Fibroblast of lung (primary cell): ENCODE measurements around the gene OR9A2. TPM values are rescaled to one million over a fixed set of nuclear protein-coding genes. Genes with fewer than 3 reads are reported as not detected.

Experiments
- DNase-seq, 2 donors: peaks; one replicate each; pipeline versions ENCODE4 v3.0.0 to v3.0.0-alpha.2; 2010; ENCODE audit warnings: low read depth in 2 of 2
- H2AFZ ChIP-seq: 2 replicates; pipeline ENCODE4 v1.5.1; 2012; ENCODE audit warnings: low read length, control low read depth, inconsistent platforms
- H3K27ac ChIP-seq: 2 replicates; pipeline ENCODE4 v1.5.1; 2011; ENCODE audit warnings: low read length, control low read depth; ENCODE audit not compliant: insufficient read depth
- H3K27me3 ChIP-seq: 2 replicates; pipeline ENCODE4 v1.5.1; 2011; ENCODE audit warnings: mild to moderate bottlenecking, low read length; ENCODE audit not compliant: control insufficient read depth, insufficient read depth
- H3K36me3 ChIP-seq: 2 replicates; pipeline ENCODE4 v1.5.1; 2011; ENCODE audit warnings: low read length; ENCODE audit not compliant: control insufficient read depth, insufficient read depth
- H3K4me1 ChIP-seq: 2 replicates; pipeline ENCODE4 v1.5.1; 2011; ENCODE audit warnings: low read length; ENCODE audit not compliant: control insufficient read depth, insufficient read depth; ENCODE audit errors: extremely low read depth
- H3K4me2 ChIP-seq: 2 replicates; pipeline ENCODE4 v1.5.1; 2011; ENCODE audit warnings: low read length, control low read depth; ENCODE audit not compliant: insufficient read depth; ENCODE audit errors: extremely low read depth
- H3K4me3 ChIP-seq, 4 experiments: fragments of 200-600 bp in 1 of 4; sonication (generic) in 1 of 4; replicated peaks in 1 of 4; 2 replicates each; pipeline ENCODE4 v1.5.1; 2011 to 2016; ENCODE audit warnings: low read length in 4 of 4, low read depth in 3 of 4, mild to moderate bottlenecking in 3 of 4, control low read depth in 2 of 4, inconsistent platforms in 1 of 4, mixed read lengths in 1 of 4; ENCODE audit not compliant: insufficient read depth in 1 of 4; ENCODE audit errors: control extremely low read depth in 1 of 4
- H3K79me2 ChIP-seq: 2 replicates; pipeline ENCODE4 v1.5.1; 2012; ENCODE audit warnings: mild to moderate bottlenecking, low read length, inconsistent platforms; ENCODE audit not compliant: control insufficient read depth, insufficient read depth
- H3K9ac ChIP-seq: 2 replicates; pipeline ENCODE4 v1.5.1; 2011; ENCODE audit warnings: mild to moderate bottlenecking, low read length, control low read depth; ENCODE audit not compliant: insufficient read depth
- H3K9me3 ChIP-seq: 2 replicates; pipeline ENCODE4 v1.5.1; 2012; ENCODE audit warnings: low read depth, low read length; ENCODE audit not compliant: control insufficient read depth, insufficient read depth
- H4K20me1 ChIP-seq: 2 replicates; pipeline ENCODE4 v1.5.1; 2011; ENCODE audit warnings: low read length; ENCODE audit not compliant: control insufficient read depth, insufficient read depth; ENCODE audit errors: extremely low read depth
- CTCF ChIP-seq, 2 donors: IDR thresholded peaks in 1 of 2; conservative IDR thresholded peaks in 1 of 2; 1 replicate in 1 of 2; 2 replicates in 1 of 2; pipeline ENCODE4 v1.5.1; 2011 to 2012; ENCODE audit warnings: low read length in 2 of 2, control low read depth in 1 of 2, inconsistent platforms in 1 of 2, low read depth in 1 of 2, mild to moderate bottlenecking in 1 of 2
- EZH2 ChIP-seq: IDR thresholded peaks from 2 replicates; pipeline ENCODE4 v1.5.1; 2012; ENCODE audit warnings: low read length, control low read depth, mild to moderate bottlenecking; ENCODE audit errors: missing control alignments
- polyA plus RNA-seq, 2 donors: library from polyadenylated mRNA; depleted of rRNA in 1 of 2; stranded (reverse) in 1 of 2; unstranded in 1 of 2; fragments of >200 nt; gene quantifications; 2 replicates each; pipeline ENCODE4 v1.2.1, GENCODE V29; 2011 to 2012; ENCODE audit warnings: missing spikeins in 1 of 2
- total RNA-seq: library from RNA; depleted of rRNA; stranded (reverse); fragments of >200 nt; gene quantifications from 2 replicates; pipeline ENCODE4 v1.2.1, GENCODE V29; 2014

OR9A2 gene
- total and polyA plus RNA-seq, 2 donors (not counting 1 experiment from before 2014, with no cell fraction given): not detected

GRCh38 chr7:143047326-143047725 lies 20.4 kb upstream of the OR9A2 start:
- H3K4me1 ChIP-seq: no peaks in the 10 kb centered on the region
- no peak for DNase-seq
- H3K4me3 ChIP-seq: no peak overlapping the region
- TF ChIP-seq EZH2: no peak
- TF ChIP-seq CTCF (conservative IDR thresholded peaks at IDR 0.05 in 1 of 2, IDR thresholded peaks at IDR 0.05 in 1 of 2; ENCODE audit: low read depth in 1 of 2, low read length in 2 of 2): no peak
- no peaks in the 10 kb centered on the region for H3K27me3 ChIP-seq
- no peaks in the 10 kb centered on the region for H4K20me1 ChIP-seq
- no peaks in the 10 kb centered on the region for H3K9me3 ChIP-seq
- H2AFZ ChIP-seq: no peak overlapping the region
- H3K79me2 ChIP-seq: no peaks in the 10 kb centered on the region
- H3K9ac ChIP-seq: no peak overlapping the region
- no peaks in the 10 kb centered on the region for H3K36me3 ChIP-seq
- no peak overlapping the region for H3K27ac ChIP-seq
- H3K4me2 ChIP-seq: no peak overlapping the region

GRCh38 chr7:143046426-143046851 lies 19.5 kb upstream of the OR9A2 start:
- Histone ChIP-seq H3K79me2 (no peaks in the 10 kb centered on the region), H3K4me3 (no peak overlapping the region), H3K36me3 (no peaks in the 10 kb centered on the region), H4K20me1 (no peaks in the 10 kb centered on the region), H3K27ac (no peak overlapping the region), H3K9ac (no peak overlapping the region), H3K4me1 (no peaks in the 10 kb centered on the region), H3K9me3 (no peaks in the 10 kb centered on the region), H3K4me2 (no peak overlapping the region), H3K27me3 (no peaks in the 10 kb centered on the region), H2AFZ (no peak overlapping the region)
- TF ChIP-seq CTCF (conservative IDR thresholded peaks at IDR 0.05 in 1 of 2, IDR thresholded peaks at IDR 0.05 in 1 of 2; ENCODE audit: low read depth in 1 of 2, low read length in 2 of 2): no peak
- TF ChIP-seq EZH2: no peak
- no peak for DNase-seq

GRCh38 chr7:143043391-143043790 lies 16.5 kb upstream of the OR9A2 start:
- DNase-seq: no peak

More at GRCh38 chr7:143043391-143043790, 16.5 kb upstream of the OR9A2 start:
- H3K36me3 ChIP-seq: no peaks in the 10 kb centered on the region
- H3K27ac ChIP-seq: no peak overlapping the region
- no peaks in the 10 kb centered on the region for H3K4me1 ChIP-seq
- no peaks in the 10 kb centered on the region for H4K20me1 ChIP-seq
- H2AFZ ChIP-seq: no peak overlapping the region
- no peaks in the 10 kb centered on the region for H3K79me2 ChIP-seq
- no peak overlapping the region for H3K4me3 ChIP-seq
- no peaks in the 10 kb centered on the region for H3K27me3 ChIP-seq
- H3K9ac ChIP-seq: no peak overlapping the region
- no peaks in the 10 kb centered on the region for H3K9me3 ChIP-seq
- no peak for TF ChIP-seq CTCF (conservative IDR thresholded peaks at IDR 0.05 in 1 of 2, IDR thresholded peaks at IDR 0.05 in 1 of 2; ENCODE audit: low read depth in 1 of 2, low read length in 2 of 2)
- no peak for TF ChIP-seq EZH2
- no peak overlapping the region for H3K4me2 ChIP-seq
